ENCODE data around the gene VSTM4.

GRCh38 chr10:49066944-49067730, 48.2 kb downstream of the VSTM4 start:
- no peak for TF ChIP-seq CTCF (IDR thresholded peaks at IDR 0.05; ENCODE audit: insufficient read depth, low read length)
- no peak for TF ChIP-seq REST (IDR thresholded peaks at IDR 0.05; ENCODE audit: insufficient replicate concordance, low read depth)

Data from HL-60 (cell line).